Neural cell (in vitro differentiated cells): ENCODE measurements around the gene CCDC122. TPM values are rescaled to one million over a fixed set of nuclear protein-coding genes. Genes with fewer than 3 reads are reported as not detected.
"Not testable (repeated sequence)": the region's sequence is repeated elsewhere in the genome, so short reads cannot be mapped to it uniquely, and the experiment has no call there.

ENCODE experiments used
- H2AFZ ChIP-seq: fragments of 200-600, 300-800 bp; sonication (generic), shearing (Covaris generic); 2 replicates; pipeline ENCODE4 v1.6.0; 2014; ENCODE audit warnings: low read depth, mild to moderate bottlenecking, antibody characterized with exemption, low read length, moderate library complexity
- H3F3A ChIP-seq: fragments of 200-600 bp; shearing (Covaris generic); 2 replicates; pipeline ENCODE4 v1.6.1; 2016; ENCODE audit warnings: mild to moderate bottlenecking, moderate library complexity, mixed read lengths, antibody characterized with exemption, low read length; ENCODE audit not compliant: insufficient read depth, poor library complexity, severe bottlenecking
- H3K27ac ChIP-seq: fragments of 200-600, 300-800 bp; sonication (generic), shearing (Covaris generic); 2 replicates; pipeline ENCODE4 v1.5.1; 2014; ENCODE audit warnings: mild to moderate bottlenecking, low read length, moderate library complexity
- H3K27me3 ChIP-seq: fragments of 300-800, 200-600 bp; sonication (generic), shearing (Covaris generic); 2 replicates; pipeline ENCODE4 v1.6.0; 2014; ENCODE audit warnings: mild to moderate bottlenecking, low read depth, low read length, moderate library complexity; ENCODE audit not compliant: insufficient read depth
- H3K36me3 ChIP-seq: fragments of 300-800, 200-600 bp; sonication (generic), shearing (Covaris generic); 2 replicates; pipeline ENCODE4 v1.5.1; 2014; ENCODE audit warnings: mild to moderate bottlenecking, antibody characterized with exemption, low read length, moderate library complexity; ENCODE audit not compliant: insufficient read depth
- H3K4me2 ChIP-seq: fragments of 300-800, 200-600 bp; sonication (generic), shearing (Covaris generic); 2 replicates; pipeline ENCODE4 v1.6.0; 2014; ENCODE audit warnings: mild to moderate bottlenecking, low read length
- H3K4me3 ChIP-seq: fragments of 300-800, 200-600 bp; sonication (generic), shearing (Covaris generic); 2 replicates; pipeline ENCODE4 v1.5.1; 2014; ENCODE audit warnings: mild to moderate bottlenecking, low read length, moderate library complexity
- H3K79me2 ChIP-seq: fragments of 200-600 bp; shearing (Covaris generic); replicated peaks from 2 replicates; pipeline ENCODE4 v1.6.0; 2014; ENCODE audit warnings: mild to moderate bottlenecking, low read length, moderate library complexity; ENCODE audit not compliant: insufficient read depth
- H3K9ac ChIP-seq: fragments of 300-800, 200-600 bp; sonication (generic), shearing (Covaris generic); 2 replicates; pipeline ENCODE4 v1.6.1; 2016; ENCODE audit warnings: mild to moderate bottlenecking, low read length, mixed read lengths
- H3K9me2 ChIP-seq: fragments of 200-600 bp; shearing (Covaris generic); 2 replicates; pipeline ENCODE4 v1.6.1; 2016; ENCODE audit warnings: mild to moderate bottlenecking, low read length, mixed read lengths; ENCODE audit not compliant: insufficient read depth
- H3K9me3 ChIP-seq: fragments of 200-600, 300-800 bp; sonication (generic), shearing (Covaris generic); 2 replicates; pipeline ENCODE4 v1.6.1; 2016; ENCODE audit warnings: mild to moderate bottlenecking, mixed run types, low read length, moderate library complexity, mixed read lengths
- H4K20me1 ChIP-seq: fragments of 200-600 bp; shearing (Covaris generic); 2 replicates; pipeline ENCODE4 v1.6.1; 2016; ENCODE audit warnings: mild to moderate bottlenecking, mixed run types; ENCODE audit not compliant: insufficient read depth
- CTCF ChIP-seq: fragments of 450-650 bp; IDR thresholded peaks from 2 replicates; pipeline ENCODE4 v1.5.1; 2014; ENCODE audit warnings: antibody characterized with exemption, mild to moderate bottlenecking, moderate library complexity; ENCODE audit not compliant: poor library complexity, severe bottlenecking
- EP300 ChIP-seq: fragments of 450-650 bp; conservative IDR thresholded peaks from 2 replicates; pipeline ENCODE4 v1.6.1; 2014; ENCODE audit warnings: antibody characterized with exemption, mild to moderate bottlenecking, moderate library complexity; ENCODE audit not compliant: poor library complexity, severe bottlenecking
- EZH2 ChIP-seq: fragments of 200-600, 300-800 bp; shearing (Covaris generic), sonication (generic); IDR thresholded peaks from 2 replicates; pipeline ENCODE4 v1.6.1; 2014; ENCODE audit warnings: antibody characterized with exemption, low read length, borderline replicate concordance, mild to moderate bottlenecking; ENCODE audit not compliant: insufficient read depth, poor library complexity, severe bottlenecking
- MXI1 ChIP-seq: fragments of 450-650 bp; conservative IDR thresholded peaks from 2 replicates; pipeline ENCODE4 v1.6.1; 2014; ENCODE audit warnings: antibody characterized with exemption, mild to moderate bottlenecking; ENCODE audit not compliant: poor library complexity, severe bottlenecking
- POLR2AphosphoS5 ChIP-seq: IDR thresholded peaks from 2 replicates; pipeline ENCODE4 v1.6.1; 2012
- RAD21 ChIP-seq: fragments of 450-650 bp; conservative IDR thresholded peaks from 2 replicates; pipeline ENCODE4 v1.6.1; 2014; ENCODE audit warnings: antibody characterized with exemption, mild to moderate bottlenecking, moderate library complexity
- REST ChIP-seq: IDR thresholded peaks from 2 replicates; pipeline ENCODE4 v1.6.1; 2012; ENCODE audit warnings: borderline replicate concordance
- SMC3 ChIP-seq: fragments of 450-650 bp; conservative IDR thresholded peaks from 2 replicates; pipeline ENCODE4 v1.6.1; 2014; ENCODE audit warnings: antibody characterized with exemption, mild to moderate bottlenecking, moderate library complexity; ENCODE audit not compliant: poor library complexity
- TAF1 ChIP-seq: IDR thresholded peaks from 2 replicates; pipeline ENCODE4 v1.6.1; 2012; ENCODE audit warnings: low read depth
- polyA plus RNA-seq: library from polyadenylated mRNA; depleted of rRNA; stranded (reverse); fragments of >200 nt; gene quantifications from 2 replicates; pipeline ENCODE4 v1.2.3, GENCODE V29; 2014

CCDC122 gene
- polyA plus RNA-seq, 1 donor from 2014 or later = 0.79 TPM

- no peak overlapping the region for H3K27ac ChIP-seq
- no peaks in the 10 kb centered on the region for H4K20me1 ChIP-seq
- no peaks in the 10 kb centered on the region for H3K9me2 ChIP-seq
- H3K9ac ChIP-seq = no peak overlapping the region
- no peaks in the 10 kb centered on the region for H3K79me2 ChIP-seq
- H3K9me3 ChIP-seq = no peaks in the 10 kb centered on the region
- TF ChIP-seq SMC3 = no peak
- H2AFZ ChIP-seq = no peak overlapping the region
- H3K4me3 ChIP-seq = no peak overlapping the region
- H3F3A ChIP-seq = no peaks in the 10 kb centered on the region
- no peak overlapping the region for H3K4me2 ChIP-seq
- H3K27me3 ChIP-seq = no peaks in the 10 kb centered on the region
- H3K36me3 ChIP-seq = no peaks in the 10 kb centered on the region
Observed at GRCh38 chr13:43830497-43830881, 49.1 kb downstream of the CCDC122 start.

GRCh38 chr13:43824656-43825055 is 54.9 kb downstream of the CCDC122 start:
- not testable (repeated sequence) for H3K27me3 ChIP-seq, H4K20me1 ChIP-seq, H3K9ac ChIP-seq, H3K4me3 ChIP-seq, H3K27ac ChIP-seq, H3K4me2 ChIP-seq, H3K36me3 ChIP-seq, H3K79me2 ChIP-seq, H3K9me2 ChIP-seq, H3F3A ChIP-seq, H2AFZ ChIP-seq, H3K9me3 ChIP-seq

GRCh38 chr13:43822969-43823368 is 56.6 kb downstream of the CCDC122 start:
- Histone ChIP-seq H4K20me1 (no peaks in the 10 kb centered on the region), H3K9me2 (no peaks in the 10 kb centered on the region), H3K9ac (no peak overlapping the region), H3K79me2 (no peaks in the 10 kb centered on the region), H3K4me2 (no peak overlapping the region), H3K4me3 (no peak overlapping the region), H3K27ac (no peak overlapping the region), H3F3A (no peaks in the 10 kb centered on the region), H3K27me3 (no peaks in the 10 kb centered on the region), H3K36me3 (no peaks in the 10 kb centered on the region), H3K9me3 (no peaks in the 10 kb centered on the region), H2AFZ (no peak overlapping the region)
- TF ChIP-seq POLR2AphosphoS5 (no peak), EZH2 (no peak), CTCF (no peak), EP300 (no peak), REST (no peak), TAF1 (no peak), RAD21 (no peak), MXI1 (no peak), SMC3 (no peak)
